Measurements from ENCODE around the gene EFNB1. TPM values are rescaled to one million over a fixed set of nuclear protein-coding genes. Genes with fewer than 3 reads are reported as not detected.

Gene EFNB1
- total RNA-seq, 1 experiment from 2014 or later = 16.4 TPM

- ATAC-seq (peak; percentile 23), DNase-seq (ENCODE audit: low spot score) (no peak)
- Mint-ChIP-seq H3K4me3 (no peak overlapping the region; the same call in 1 of the 2 replicates), H3K36me3 (no peaks in the 10 kb centered on the region), H3K27ac (no peak overlapping the region), H3K4me1 (peaks cover 42% of the 10 kb centered on the region), H3K9me3 (no peaks in the 10 kb centered on the region), H3K27me3 (ENCODE audit: low read depth) (peaks cover 6% of the 10 kb centered on the region)
- ChIA-PET POLR2A (no interaction called here), CTCF (interaction anchor here (1.7 to 1.8 kb wide), 2 partner anchors 56 kb away, joined by 4 to 5 read pairs; partner anchors contain the start of gene EFNB1)
- TF ChIP-seq GRHL2 (CRISPR knock-in tag; IDR thresholded peaks at IDR 0.05; ENCODE audit: insufficient replicate concordance, severe bottlenecking) (no peak), NR1H2 (CRISPR knock-in tag; IDR thresholded peaks at IDR 0.05) (no peak), PRDM15 (CRISPR knock-in tag; IDR thresholded peaks at IDR 0.05) (peak; percentile 87), NFE2L1 (CRISPR knock-in tag; IDR thresholded peaks at IDR 0.05) (no peak)
These were observed 55.0 kb downstream of the EFNB1 start for GRCh38 chrX:68883800-68884199.

- ATAC-seq (no peak), DNase-seq (ENCODE audit: low spot score) (no peak)
- Mint-ChIP-seq H3K27ac (no peak overlapping the region), H3K27me3 (ENCODE audit: low read depth) (peaks cover 31% of the 10 kb centered on the region), H3K4me3 (no peak overlapping the region), H3K9me3 (no peaks in the 10 kb centered on the region; the same call in 1 of the 2 replicates), H3K36me3 (no peaks in the 10 kb centered on the region), H3K4me1 (peaks cover 18% of the 10 kb centered on the region)
- ChIA-PET CTCF (no interaction called here), POLR2A (interaction anchor here (0.6 kb wide), 1 partner anchor 92 kb away, joined by 3 read pairs; no protein-coding TSS in a partner anchor)
- TF ChIP-seq NFYB (CRISPR knock-in tag; conservative IDR thresholded peaks at IDR 0.05; ENCODE audit: low read depth) (no peak), PRDM15 (CRISPR knock-in tag; IDR thresholded peaks at IDR 0.05) (no peak), NFE2L1 (CRISPR knock-in tag; IDR thresholded peaks at IDR 0.05) (no peak), CBFB (CRISPR knock-in tag; IDR thresholded peaks at IDR 0.05; ENCODE audit: low read depth) (no peak), HMGA2 (CRISPR knock-in tag; IDR thresholded peaks at IDR 0.05) (no peak), JUN (CRISPR knock-in tag; IDR thresholded peaks at IDR 0.05) (no peak), ZNF121 (CRISPR knock-in tag; IDR thresholded peaks at IDR 0.05) (no peak), SP1 (CRISPR knock-in tag; conservative IDR thresholded peaks at IDR 0.05) (no peak), ZNF219 (CRISPR knock-in tag; IDR thresholded peaks at IDR 0.05; ENCODE audit: borderline replicate concordance) (no peak), ATF6 (CRISPR knock-in tag; IDR thresholded peaks at IDR 0.05) (no peak), ARID4B (CRISPR knock-in tag; IDR thresholded peaks at IDR 0.05; ENCODE audit: borderline replicate concordance) (no peak), ZNF416 (CRISPR knock-in tag; IDR thresholded peaks at IDR 0.05) (no peak), TP53 (CRISPR knock-in tag; IDR thresholded peaks at IDR 0.05) (no peak), ZNF232 (CRISPR knock-in tag; IDR thresholded peaks at IDR 0.05) (no peak)
These were observed 60.4 kb downstream of the EFNB1 start for GRCh38 chrX:68889249-68889648.

Measured in WTC11 (cell line).